ENCODE measurements around the gene SOX1.

Gene SOX1

DNA sequence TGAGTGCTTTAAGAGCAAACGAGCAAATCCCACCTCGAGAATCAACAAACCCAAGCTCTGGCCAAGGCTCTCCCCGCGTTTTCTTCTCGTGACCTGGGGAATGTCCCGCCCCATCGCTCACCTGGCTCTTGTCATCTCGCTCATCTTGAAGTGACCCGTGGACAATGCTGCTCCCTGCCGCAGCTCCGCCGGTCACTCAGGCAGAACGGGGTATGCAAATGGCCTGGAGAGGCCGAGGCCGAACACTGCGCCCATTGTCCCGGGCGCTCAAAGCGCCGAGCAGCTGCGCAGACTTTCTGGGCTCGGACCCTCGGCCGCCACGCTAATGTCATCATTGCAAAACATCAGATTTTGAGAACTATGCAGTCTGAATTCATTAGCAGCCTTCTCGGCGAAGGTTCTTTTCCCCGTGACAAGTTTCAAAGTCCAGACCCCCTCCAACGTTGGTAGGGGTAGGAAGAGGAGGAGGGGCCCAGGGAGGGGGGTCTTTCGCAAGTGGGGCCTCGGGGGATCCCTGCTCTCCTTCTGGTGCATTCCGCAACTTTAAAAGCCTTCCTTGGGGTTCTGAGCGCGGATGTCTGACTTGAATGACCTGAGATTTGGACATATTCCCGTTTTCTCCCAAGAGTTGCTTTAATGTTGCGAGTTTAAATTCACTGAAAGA is 39.7 kb downstream of the SOX1 start:
- DNase-seq (ENCODE audit: low read depth in 3 of 3), result no peak

GRCh38 chr13:112107289-112107688 is 40.3 kb downstream of the SOX1 start:
- no peak for DNase-seq (ENCODE audit: low read depth in 3 of 3)

- DNase-seq (ENCODE audit: low read depth in 3 of 3), result no peak
Observed at GRCh38 chr13:112110479-112110878, 43.5 kb downstream of the SOX1 start.

DNA sequence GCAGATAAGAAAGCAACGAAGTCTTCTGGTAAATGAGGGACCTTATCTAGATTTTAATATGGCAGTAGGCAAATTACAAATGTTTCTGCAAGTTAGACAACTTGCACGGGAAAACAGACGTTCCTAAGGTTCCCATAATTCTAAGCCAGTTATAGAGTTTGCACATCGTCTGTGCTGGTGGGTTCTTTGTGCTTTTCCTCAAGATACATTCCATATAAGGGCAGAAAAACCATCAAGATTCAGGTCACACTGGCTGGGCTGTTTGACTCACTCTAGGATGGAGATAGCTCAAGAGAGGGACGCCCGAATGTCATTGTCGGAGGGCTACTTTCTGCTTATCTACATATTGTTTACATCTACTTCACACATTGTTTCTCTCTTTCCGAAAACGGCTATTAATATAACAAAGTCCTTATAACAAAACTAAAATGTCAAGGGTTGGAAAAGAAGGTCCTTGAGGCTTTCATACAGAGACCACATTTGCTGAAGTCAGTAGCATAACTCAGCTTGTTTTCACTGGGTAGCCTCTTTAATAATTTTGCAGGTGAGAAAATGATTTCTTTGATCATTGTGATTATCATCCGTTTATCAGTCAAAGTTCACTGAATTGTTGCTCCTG is 44.4 kb downstream of the SOX1 start:
- no peak for DNase-seq (ENCODE audit: low read depth in 3 of 3)

GRCh38 chr13:112112534-112113276 is 45.8 kb downstream of the SOX1 start:
- DNase-seq (ENCODE audit: low read depth in 3 of 3), result no peak

- DNase-seq (ENCODE audit: low read depth in 3 of 3), result no peak
Observed at GRCh38 chr13:112113348-112113747, 46.4 kb downstream of the SOX1 start.

DNA sequence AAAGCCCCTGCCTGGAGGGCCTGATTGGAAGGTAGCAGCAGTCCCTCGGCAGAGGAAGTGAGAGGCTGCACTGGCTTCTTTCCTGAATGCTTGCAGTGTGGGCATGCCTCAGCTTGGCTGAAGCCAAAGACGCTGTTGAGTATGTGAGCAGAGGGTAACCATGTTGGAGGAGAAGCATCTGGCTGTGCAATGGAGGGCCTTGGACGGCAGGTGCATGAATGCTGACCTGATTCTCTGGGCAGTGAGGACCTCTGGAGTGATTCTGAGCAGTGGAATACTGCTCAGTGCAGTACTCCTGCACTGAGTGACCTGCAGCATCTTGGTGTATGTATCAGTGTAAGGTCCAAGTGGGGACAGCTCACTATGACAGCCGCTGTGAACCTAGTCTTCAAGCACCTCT is 46.9 kb downstream of the SOX1 start:
- no peak for DNase-seq (ENCODE audit: low read depth in 3 of 3)

GRCh38 chr13:112114391-112114790 is 47.4 kb downstream of the SOX1 start:
- DNase-seq (ENCODE audit: low read depth in 3 of 3), result no peak

GRCh38 chr13:112115403-112116091 is 48.6 kb downstream of the SOX1 start:
- no peak for DNase-seq (ENCODE audit: low read depth in 3 of 3)

- no peak for DNase-seq (ENCODE audit: low read depth in 3 of 3)
Observed at GRCh38 chr13:112116187-112116950, 49.4 kb downstream of the SOX1 start.

GRCh38 chr13:112117258-112117954 is 50.5 kb downstream of the SOX1 start:
- DNase-seq (ENCODE audit: low read depth in 3 of 3), result no peak

- no peak for DNase-seq (ENCODE audit: low read depth in 3 of 3)
Observed at GRCh38 chr13:112117955-112118302, 51.0 kb downstream of the SOX1 start.

- DNase-seq (ENCODE audit: low read depth in 3 of 3), result no peak
Observed at GRCh38 chr13:112118451-112119064, 51.6 kb downstream of the SOX1 start.

DNA sequence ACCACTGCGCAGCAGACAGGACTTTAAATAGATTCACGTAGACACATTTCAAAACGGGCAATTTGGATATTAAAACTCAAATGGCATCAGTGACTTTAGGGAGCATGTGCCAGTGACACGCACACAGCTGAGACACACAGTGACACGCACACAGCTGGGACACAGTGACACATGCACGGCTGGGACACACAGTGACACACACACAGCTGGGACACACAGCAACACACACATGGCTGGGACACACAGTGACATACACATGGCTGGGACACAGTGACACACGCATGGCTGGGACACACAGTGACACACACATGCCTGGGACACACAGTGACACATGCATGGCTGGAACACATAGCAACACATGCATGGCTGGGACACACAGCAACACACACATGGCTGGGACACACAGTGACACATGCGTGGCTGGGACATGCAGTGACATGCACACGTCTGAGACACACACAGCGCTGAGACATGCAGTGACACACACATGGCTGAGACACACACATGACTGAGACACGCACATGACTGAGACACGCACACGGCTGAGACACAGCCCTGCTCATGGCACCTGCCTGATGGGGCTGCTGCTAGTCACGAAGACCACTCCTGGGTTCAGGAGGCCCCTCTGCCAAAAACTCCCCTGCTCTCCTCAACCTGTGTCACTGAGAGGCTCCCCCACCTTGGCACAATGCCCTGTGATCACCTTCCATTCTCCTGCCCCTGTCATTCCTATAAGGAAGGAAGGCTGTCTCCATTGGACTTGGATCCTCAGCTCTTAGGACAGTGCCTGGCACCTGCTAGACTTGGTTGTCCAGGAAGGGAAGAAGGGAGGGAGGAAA is 52.5 kb downstream of the SOX1 start:
- no peak for DNase-seq (ENCODE audit: low read depth in 3 of 3)

GRCh38 chr13:112120031-112120373 is 53.1 kb downstream of the SOX1 start:
- no peak for DNase-seq (ENCODE audit: low read depth in 3 of 3)
